ENCODE data around the gene AKAP8L. TPM values are rescaled to one million over a fixed set of nuclear protein-coding genes. Genes with fewer than 3 reads are reported as not detected.
"Not testable (repeated sequence)": the region's sequence is repeated elsewhere in the genome, so short reads cannot be mapped to it uniquely, and the experiment has no call there.

Gene AKAP8L
- total and polyA plus RNA-seq, 2 experiments from 2014 or later, result 21.5 to 38.3 TPM

DNA sequence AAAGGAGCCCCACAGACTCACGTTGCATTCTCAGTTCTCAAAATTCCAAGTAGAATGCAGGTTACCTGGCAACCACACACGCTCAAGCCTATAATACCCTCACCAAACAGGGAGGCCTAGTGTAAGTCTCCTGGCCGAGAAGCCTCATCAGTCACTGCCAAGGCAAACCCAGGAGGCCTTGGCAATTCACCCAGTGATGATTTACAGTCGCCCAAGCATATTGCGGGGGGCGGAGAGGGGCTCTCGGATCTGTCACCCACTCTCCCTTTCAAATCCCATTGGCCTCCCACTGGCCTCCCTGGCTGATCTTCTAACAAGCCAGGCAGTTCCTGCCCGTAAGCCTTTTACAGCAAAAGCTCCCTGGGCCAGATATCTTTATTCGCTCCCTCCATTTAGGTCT is 1.1 kb downstream of the AKAP8L start:
- Histone ChIP-seq H2AFZ (no peak overlapping the region), H3K4me1 (ENCODE audit: insufficient read depth) (peaks cover 20% of the 10 kb centered on the region), H3K9me3 (ENCODE audit: low read depth) (no peaks in the 10 kb centered on the region), H3K9me2 (ENCODE audit: insufficient read depth) (no peaks in the 10 kb centered on the region), H3K27ac (peak overlapping the region; percentile 85), H3K4me3 (peak overlapping the region; percentile 98), H4K20me1 (ENCODE audit: insufficient read depth) (0 out of 2 replicates have a peak, but pooled peaks cover 3% of the 10 kb centered on the region), H3K36me3 (ENCODE audit: low read depth) (0 out of 2 replicates have a peak, but pooled peaks cover 2% of the 10 kb centered on the region), H3K4me2 (ENCODE audit: unreplicated experiment) (peak overlapping the region; percentile 91), H3K9ac (peak overlapping the region; percentile 94), H3K27me3 (replicated peaks; ENCODE audit: insufficient read depth) (no peaks in the 10 kb centered on the region), H3K79me2 (ENCODE audit: insufficient read depth) (peaks cover 60% of the 10 kb centered on the region), H3F3A (ENCODE audit: insufficient read depth) (peaks cover 21% of the 10 kb centered on the region)
- TF ChIP-seq EZH2 (IDR thresholded peaks at IDR 0.05; ENCODE audit: insufficient read depth, poor library complexity, severe bottlenecking), result no peak
- no peak for TF ChIP-seq EZH2phosphoT487 (IDR thresholded peaks at IDR 0.05; ENCODE audit: insufficient read depth, low read depth)
- WGBS, 2 experiments (ENCODE audit: low coverage in 1 of 2, low lambda C conversion rate in 2 of 2, missing lambda C conversion rate in 2 of 2), result 6% methylated on average over 9 of the region's 9 CpGs
- in situ Hi-C loops (cut with MboI), result no loop called here
- DNase-seq, result peak; percentile 46

DNA sequence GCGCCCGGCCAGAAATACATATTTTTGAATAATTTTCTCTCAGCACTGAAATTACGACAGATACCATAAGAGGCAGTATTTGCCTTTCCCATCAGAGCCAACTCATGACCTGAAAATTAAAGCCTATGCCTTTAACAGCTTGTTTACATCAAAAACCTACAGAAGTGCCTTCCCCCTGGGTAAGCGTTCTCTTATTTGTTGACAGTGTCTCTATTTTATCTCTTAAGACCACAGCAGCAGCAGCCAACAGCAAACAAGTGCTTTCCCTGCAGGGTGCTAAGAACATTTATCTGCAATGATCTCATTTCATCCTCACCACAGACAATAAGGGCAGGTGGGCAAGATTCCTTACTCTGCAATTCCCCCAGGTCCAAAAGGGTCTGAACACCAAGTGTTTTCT is 6.0 kb downstream of the AKAP8L start:
- peaks cover 3% of the 10 kb centered on the region; the same call in 1 of the 2 replicates for H3F3A ChIP-seq (ENCODE audit: insufficient read depth)
- in situ Hi-C loops (cut with MboI), result no loop called here
- H3K9me3 ChIP-seq (ENCODE audit: low read depth), result no peaks in the 10 kb centered on the region
- no peak overlapping the region for H3K4me3 ChIP-seq
- 71 to 73% methylated on average over 4 of the region's 4 CpGs for whole genome bisulfite sequencing, 2 experiments (ENCODE audit: low coverage in 1 of 2, low lambda C conversion rate in 2 of 2, missing lambda C conversion rate in 2 of 2)
- TF ChIP-seq EZH2phosphoT487 (IDR thresholded peaks at IDR 0.05; ENCODE audit: insufficient read depth, low read depth) (no peak), EZH2 (IDR thresholded peaks at IDR 0.05; ENCODE audit: insufficient read depth, poor library complexity, severe bottlenecking) (no peak)
- no peak overlapping the region for H2AFZ ChIP-seq
- DNase-seq, result no peak
- no peak overlapping the region for H3K9ac ChIP-seq
- H3K4me2 ChIP-seq (ENCODE audit: unreplicated experiment), result no peak overlapping the region
- peaks cover 9% of the 10 kb centered on the region; the same call in 1 of the 2 replicates for H3K36me3 ChIP-seq (ENCODE audit: low read depth)
- H3K79me2 ChIP-seq (ENCODE audit: insufficient read depth), result peaks cover 100% of the 10 kb centered on the region
- no peak overlapping the region for H3K27ac ChIP-seq
- H3K27me3 ChIP-seq (replicated peaks; ENCODE audit: insufficient read depth), result no peaks in the 10 kb centered on the region
- H3K9me2 ChIP-seq (ENCODE audit: insufficient read depth), result no peaks in the 10 kb centered on the region
- H3K4me1 ChIP-seq (ENCODE audit: insufficient read depth), result peaks cover 21% of the 10 kb centered on the region
- H4K20me1 ChIP-seq (ENCODE audit: insufficient read depth), result peaks cover 8% of the 10 kb centered on the region; the same call in 1 of the 2 replicates

DNA sequence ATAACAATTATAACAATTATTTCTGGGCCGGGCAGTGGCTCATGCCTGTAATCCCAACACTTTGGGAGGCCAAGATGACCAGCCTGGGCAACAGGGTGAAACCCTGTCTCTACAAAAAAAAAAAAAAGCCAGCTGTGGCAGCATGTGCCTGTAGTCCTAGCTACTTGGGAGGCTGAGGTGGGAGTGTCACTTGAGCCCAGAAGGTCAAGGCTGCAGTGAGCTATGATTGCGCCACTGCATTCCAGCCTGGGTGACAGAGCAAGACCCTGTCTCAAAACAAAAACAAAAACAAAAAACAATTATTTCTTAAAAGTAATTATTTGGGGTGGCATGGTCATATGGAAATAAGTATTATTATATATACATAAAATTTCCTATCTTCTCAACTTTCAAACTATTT is 7.4 kb downstream of the AKAP8L start:
- not testable (repeated sequence) for H4K20me1 ChIP-seq (ENCODE audit: insufficient read depth); H3F3A ChIP-seq (ENCODE audit: insufficient read depth)

DNA sequence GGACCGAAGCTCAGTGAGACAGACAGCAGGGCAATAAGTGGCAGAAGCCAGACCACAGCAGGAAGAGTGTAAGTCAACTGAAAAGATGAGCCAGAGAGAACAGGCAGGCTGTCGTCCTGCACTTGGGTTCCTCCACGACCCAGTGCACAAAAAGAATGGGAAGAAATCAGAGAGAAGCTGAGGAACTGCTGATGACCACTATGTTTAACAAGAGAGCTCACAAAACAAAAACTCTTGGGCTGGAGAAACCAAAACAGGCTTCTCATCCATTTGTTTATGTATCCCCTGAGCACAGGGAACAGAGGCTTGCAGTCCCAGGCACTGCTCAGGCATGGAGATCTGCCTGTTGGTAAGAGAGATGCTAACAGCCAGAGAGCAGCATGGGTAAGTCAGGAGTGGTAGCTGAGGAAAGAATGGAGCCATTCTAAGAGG is 14.0 kb downstream of the AKAP8L start:
- Histone ChIP-seq H3K79me2 (ENCODE audit: insufficient read depth) (peaks cover 97% of the 10 kb centered on the region), H4K20me1 (ENCODE audit: insufficient read depth) (peaks cover 6% of the 10 kb centered on the region; the same call in 1 of the 2 replicates), H3K4me3 (no peak overlapping the region), H3K9me2 (ENCODE audit: insufficient read depth) (no peaks in the 10 kb centered on the region), H3K27me3 (replicated peaks; ENCODE audit: insufficient read depth) (no peaks in the 10 kb centered on the region), H3F3A (ENCODE audit: insufficient read depth) (peaks cover 3% of the 10 kb centered on the region; the same call in 1 of the 2 replicates), H2AFZ (no peak overlapping the region), H3K36me3 (ENCODE audit: low read depth) (peaks cover 12% of the 10 kb centered on the region; the same call in 1 of the 2 replicates), H3K27ac (no peak overlapping the region), H3K4me2 (ENCODE audit: unreplicated experiment) (no peak overlapping the region), H3K4me1 (ENCODE audit: insufficient read depth) (no peaks in the 10 kb centered on the region), H3K9me3 (ENCODE audit: low read depth) (no peaks in the 10 kb centered on the region), H3K9ac (no peak overlapping the region)
- DNase-seq, result no peak
- 65 to 67% methylated on average over 3 of the region's 3 CpGs for WGBS, 2 experiments (ENCODE audit: low coverage in 1 of 2, low lambda C conversion rate in 2 of 2, missing lambda C conversion rate in 2 of 2)
- no peak for TF ChIP-seq EZH2 (IDR thresholded peaks at IDR 0.05; ENCODE audit: insufficient read depth, poor library complexity, severe bottlenecking)
- no peak for TF ChIP-seq EZH2phosphoT487 (IDR thresholded peaks at IDR 0.05; ENCODE audit: insufficient read depth, low read depth)
- in situ Hi-C loops (cut with MboI), result no loop called here

More for the DNA sequence above, 7.4 kb downstream of the AKAP8L start:
- H3K4me2 ChIP-seq (ENCODE audit: unreplicated experiment); in situ Hi-C loops (cut with MboI); H3K27ac ChIP-seq; H3K4me3 ChIP-seq; H3K9me2 ChIP-seq (ENCODE audit: insufficient read depth); H3K27me3 ChIP-seq (replicated peaks; ENCODE audit: insufficient read depth); H2AFZ ChIP-seq; H3K9me3 ChIP-seq (ENCODE audit: low read depth); DNase-seq: not testable (repeated sequence)
- WGBS, 2 experiments (ENCODE audit: low coverage in 1 of 2, low lambda C conversion rate in 2 of 2, missing lambda C conversion rate in 2 of 2), result 92 to 100% methylated on average over 2 of the region's 2 CpGs
- Histone ChIP-seq H3K79me2 (ENCODE audit: insufficient read depth) (peaks cover 100% of the 10 kb centered on the region), H3K36me3 (ENCODE audit: low read depth) (peaks cover 11% of the 10 kb centered on the region; the same call in 1 of the 2 replicates), H3K9ac (peak overlapping the region; percentile 2; the same call in 1 of the 2 replicates), H3K4me1 (ENCODE audit: insufficient read depth) (peaks cover 10% of the 10 kb centered on the region; the same call in 1 of the 2 replicates)
